HG03457 (cell line): ENCODE measurements around the gene STK33.
A peak's percentile ranks its signal among the peaks of the same experiment; 100 is the strongest.

Source experiments
- ATAC-seq: cut with Tn5 transposase; IDR thresholded peaks from one replicate; pipeline ENCODE4 v1.9.1; 2021; ENCODE audit warnings: moderate number of reproducible peaks; ENCODE audit not compliant: unreplicated experiment

The STK33 gene

DNA sequence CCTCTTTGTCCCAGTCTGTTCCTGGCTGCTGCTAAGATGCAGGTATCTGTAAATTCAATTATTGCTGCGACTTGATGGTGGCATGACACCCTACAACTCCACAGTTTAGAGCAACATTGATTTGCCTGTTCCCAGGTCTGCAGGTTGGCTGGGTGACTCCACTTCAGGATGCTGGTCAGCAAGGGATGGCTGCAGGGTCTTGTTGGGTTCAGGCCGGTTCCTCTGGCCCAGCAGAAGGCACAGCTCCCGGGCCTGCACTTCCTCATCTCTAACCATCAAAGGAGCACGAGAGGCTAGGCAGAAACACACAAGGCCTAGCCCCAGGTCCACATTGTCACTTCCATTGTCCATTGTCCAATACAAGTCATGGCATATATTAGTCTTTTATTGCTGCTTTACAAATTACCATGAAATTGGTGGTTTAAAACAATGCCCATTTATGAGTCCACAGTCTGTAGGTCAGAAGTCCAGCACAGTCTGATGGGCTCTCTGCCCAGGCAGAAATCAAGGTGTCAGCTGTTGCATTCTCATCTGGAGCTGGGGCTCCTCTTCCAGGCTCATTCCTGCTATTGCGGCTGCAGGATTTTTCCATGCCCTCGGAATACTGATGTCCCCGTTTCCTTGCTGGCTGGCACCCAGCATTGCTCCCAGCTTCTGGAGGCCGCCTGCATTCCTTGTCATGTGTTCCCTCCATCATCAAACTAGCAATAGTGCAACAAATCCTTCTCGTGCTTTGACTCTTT, 233.8 kb downstream of the STK33 start:
- no peak for ATAC-seq

GRCh38 chr11:8359521-8359920, 234.5 kb downstream of the STK33 start:
- no peak for ATAC-seq

GRCh38 chr11:8357891-8358566, 236.0 kb downstream of the STK33 start:
- no peak for ATAC-seq

GRCh38 chr11:8357505-8357888, 236.5 kb downstream of the STK33 start:
- ATAC-seq, result no peak

- no peak for ATAC-seq
These were observed 237.1 kb downstream of the STK33 start for GRCh38 chr11:8356721-8357504.

GRCh38 chr11:8356216-8356615, 237.8 kb downstream of the STK33 start:
- ATAC-seq, result no peak

DNA sequence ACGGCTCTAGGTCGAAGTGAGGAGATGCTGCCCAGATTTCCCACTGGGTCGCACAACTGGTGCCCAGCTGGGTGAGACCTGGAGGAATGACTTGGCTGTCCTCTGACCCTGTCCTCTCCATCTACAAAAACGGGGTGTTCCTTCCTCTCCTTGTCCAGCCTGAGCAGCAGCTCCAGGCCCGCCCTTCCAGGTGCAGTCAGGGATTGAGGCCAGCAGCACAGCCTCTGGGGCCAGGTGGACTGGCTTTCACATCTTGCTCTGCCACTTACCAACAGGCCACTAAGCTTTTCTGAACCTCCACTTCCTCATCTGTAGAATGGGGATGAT, 238.6 kb downstream of the STK33 start:
- no peak for ATAC-seq

DNA sequence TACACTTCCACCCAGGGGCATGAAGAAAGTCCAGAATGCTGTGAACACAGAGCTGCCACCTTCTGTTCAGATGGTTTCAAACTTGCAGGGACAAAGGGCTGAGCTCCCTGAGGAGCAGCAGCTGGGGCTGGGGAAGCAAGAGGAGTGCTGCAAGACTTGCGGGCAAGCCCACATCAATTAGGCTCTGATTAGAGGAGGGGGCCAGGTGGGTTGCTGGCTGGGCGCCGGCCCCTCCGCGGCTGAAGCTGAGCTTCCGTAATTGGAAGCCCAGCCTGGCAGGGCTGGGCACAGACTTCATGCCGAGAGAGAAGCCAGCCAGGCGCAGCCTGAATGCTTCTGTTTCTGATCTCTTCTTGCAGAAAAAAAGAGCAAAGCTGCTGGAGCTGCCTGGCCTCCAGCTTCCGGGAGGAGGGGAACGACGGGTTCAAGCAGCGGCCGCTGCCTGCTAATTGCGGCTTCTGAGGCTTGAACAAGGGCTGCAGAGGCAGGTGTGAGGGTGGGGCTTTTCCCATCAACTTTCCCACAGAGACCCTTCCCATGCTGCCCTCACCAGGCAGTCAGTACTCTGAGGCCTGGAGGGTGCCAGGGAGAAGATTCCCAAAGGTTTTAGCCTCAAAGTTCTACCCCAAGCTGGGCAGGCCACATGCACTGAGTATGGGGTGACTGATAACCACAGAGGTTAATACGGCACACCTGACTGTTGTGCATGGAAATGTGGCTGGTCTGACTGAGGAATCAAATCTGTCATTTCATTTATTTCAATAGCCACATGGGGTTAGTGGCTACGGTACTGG, 239.2 kb downstream of the STK33 start:
- no peak for ATAC-seq

- ATAC-seq, result no peak
These were observed 241.0 kb downstream of the STK33 start for GRCh38 chr11:8352876-8353505.

DNA sequence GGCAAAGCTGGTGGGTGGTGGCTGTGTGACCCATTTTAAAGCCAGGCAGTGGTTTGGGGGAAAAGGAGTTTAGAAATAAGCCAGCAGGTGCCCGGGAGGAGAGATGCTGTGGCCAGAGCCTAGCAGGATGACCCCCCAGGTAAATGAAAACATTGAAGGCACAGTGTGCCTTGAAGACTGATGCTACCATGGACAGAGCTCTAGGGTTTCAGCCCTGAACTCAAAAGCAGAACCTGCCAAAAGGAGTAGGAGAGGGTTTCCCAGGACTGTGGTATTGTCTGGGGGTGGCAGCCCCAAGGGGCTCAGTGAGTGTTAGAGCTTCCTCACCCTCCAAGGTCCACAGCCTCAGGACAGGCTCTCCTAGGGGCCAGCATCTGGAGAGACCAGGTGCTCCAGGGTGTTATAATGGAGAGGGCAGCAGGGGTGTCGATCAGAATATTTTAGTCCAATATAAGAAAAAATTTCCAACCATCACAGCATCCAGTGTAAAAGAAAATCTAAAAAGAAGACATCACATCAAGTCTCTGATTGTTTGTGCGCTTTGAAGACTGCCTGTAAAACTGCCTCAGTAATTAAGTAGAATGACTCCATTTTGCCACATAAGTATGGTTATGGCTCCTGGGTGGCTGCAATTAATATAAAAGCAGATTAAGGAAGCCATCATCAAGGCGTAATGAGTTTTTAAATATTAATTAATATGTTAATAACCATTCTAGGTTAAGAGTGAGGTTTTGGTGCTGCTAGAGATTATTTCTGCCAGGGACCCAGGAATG, 241.7 kb downstream of the STK33 start:
- ATAC-seq, result no peak

DNA sequence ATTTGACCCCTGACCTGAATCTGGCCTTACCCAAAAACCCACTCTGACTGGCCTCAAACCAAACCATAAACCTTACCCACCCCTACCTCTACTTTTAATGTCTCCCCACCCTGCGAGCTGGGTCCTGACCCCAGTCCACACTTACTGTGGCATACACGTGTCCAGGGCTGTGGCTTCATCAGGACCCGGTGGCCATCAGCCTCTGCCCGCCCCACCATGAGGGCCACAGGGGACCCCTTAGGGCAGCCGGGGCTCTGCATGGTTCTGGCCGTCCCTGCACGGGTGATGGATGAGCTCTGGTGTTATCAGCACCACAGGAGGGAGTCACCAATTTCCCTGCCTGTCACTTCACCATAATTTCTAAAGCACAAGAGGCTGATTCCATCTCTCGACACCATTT, 242.8 kb downstream of the STK33 start:
- no peak for ATAC-seq

DNA sequence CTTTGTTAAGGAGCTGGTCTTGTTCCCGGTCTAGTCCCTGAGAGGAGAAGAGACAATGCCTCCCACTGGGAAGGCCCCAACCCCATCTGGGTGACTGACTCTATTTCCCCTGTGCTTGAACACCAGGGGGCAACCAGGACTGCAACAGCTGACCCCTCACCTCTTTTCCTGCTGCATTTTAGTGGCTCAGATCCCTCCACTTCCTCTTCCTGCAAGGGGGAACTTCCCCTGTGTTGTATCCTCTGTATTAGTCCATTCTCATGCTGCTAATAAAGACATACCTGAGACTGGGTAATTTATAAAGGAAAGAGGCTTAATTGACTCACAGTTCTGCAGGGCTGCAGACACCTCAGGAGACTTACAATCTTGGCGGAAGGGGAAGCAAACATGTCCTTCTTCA, 246.1 kb downstream of the STK33 start:
- no peak for ATAC-seq

DNA sequence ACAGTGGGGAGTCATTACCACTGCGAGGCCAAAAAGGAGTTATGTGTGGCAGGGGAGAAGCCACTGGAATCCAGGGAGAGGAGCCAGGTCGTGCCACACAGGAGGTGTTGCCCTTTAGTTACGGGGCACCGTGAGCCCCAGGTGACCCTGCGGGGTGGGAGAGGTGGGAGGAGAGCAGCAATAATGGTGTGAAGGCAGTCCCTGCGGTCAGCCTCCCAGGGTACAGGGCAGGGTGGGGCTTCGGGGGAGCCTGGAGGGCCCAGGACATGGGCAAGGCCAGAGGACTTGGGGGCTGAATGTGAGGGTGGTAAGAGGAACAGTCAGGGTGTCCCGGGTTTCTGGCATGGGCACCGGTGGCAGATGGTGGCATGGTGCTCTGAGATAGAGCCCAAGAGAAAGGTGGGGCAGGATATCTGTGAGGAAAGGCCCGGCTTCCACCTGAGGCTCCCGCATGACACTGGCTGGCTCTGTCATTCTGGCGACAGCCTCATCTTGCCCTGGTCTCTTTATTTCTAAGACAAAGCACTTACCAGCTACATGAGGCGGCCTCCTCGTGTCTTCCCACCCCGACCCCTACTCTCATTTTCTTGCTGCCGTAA, 247.8 kb downstream of the STK33 start:
- no peak for ATAC-seq

GRCh38 chr11:8345179-8345578, 248.8 kb downstream of the STK33 start:
- no peak for ATAC-seq

DNA sequence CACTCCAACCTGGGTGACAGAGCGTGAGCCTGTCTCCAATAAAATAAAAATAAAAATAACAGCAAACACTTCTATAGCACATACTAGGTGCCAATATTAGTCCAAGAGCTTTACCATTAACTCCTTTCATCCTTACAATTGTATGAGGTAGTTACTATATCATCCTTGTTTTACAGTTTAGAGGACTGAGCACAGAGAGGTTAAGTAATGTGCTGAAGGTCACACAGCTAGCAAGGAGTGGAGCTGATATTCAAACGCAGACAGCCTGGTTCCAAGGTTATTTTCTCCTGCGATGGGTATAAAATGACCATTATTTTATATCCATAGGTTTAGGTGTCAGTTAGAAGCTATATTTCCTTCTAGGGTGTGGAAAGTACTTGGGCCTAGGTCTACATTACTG, 249.7 kb downstream of the STK33 start:
- no peak for ATAC-seq

GRCh38 chr11:8342821-8343681, 251.0 kb downstream of the STK33 start:
- peak; percentile 80 for ATAC-seq

- ATAC-seq, result no peak
These were observed 252.0 kb downstream of the STK33 start for GRCh38 chr11:8341996-8342395.
